Measurements from ENCODE around the gene TSACC.

GRCh38 chr1:156368889-156369684, 30.8 kb downstream of the TSACC start, which contains the start of gene RHBG:
- TF ChIP-seq CTCF (conservative IDR thresholded peaks at IDR 0.05; ENCODE audit: low read depth, low read length) (no peak), EZH2 (IDR thresholded peaks at IDR 0.05; ENCODE audit: low read length, unreplicated experiment) (no peak)
